NCI-H128 (cell line): Measurements from ENCODE around the gene KLF8.
"Not testable (repeated sequence)": the region's sequence is repeated elsewhere in the genome, so short reads cannot be mapped to it uniquely, and the experiment has no call there.

Source experiments
- DNase-seq: peaks from one replicate; lab custom pipeline; 2025; ENCODE audit not compliant: unreplicated experiment; lab: John Stamatoyannopoulos, UW

KLF8 gene

DNA sequence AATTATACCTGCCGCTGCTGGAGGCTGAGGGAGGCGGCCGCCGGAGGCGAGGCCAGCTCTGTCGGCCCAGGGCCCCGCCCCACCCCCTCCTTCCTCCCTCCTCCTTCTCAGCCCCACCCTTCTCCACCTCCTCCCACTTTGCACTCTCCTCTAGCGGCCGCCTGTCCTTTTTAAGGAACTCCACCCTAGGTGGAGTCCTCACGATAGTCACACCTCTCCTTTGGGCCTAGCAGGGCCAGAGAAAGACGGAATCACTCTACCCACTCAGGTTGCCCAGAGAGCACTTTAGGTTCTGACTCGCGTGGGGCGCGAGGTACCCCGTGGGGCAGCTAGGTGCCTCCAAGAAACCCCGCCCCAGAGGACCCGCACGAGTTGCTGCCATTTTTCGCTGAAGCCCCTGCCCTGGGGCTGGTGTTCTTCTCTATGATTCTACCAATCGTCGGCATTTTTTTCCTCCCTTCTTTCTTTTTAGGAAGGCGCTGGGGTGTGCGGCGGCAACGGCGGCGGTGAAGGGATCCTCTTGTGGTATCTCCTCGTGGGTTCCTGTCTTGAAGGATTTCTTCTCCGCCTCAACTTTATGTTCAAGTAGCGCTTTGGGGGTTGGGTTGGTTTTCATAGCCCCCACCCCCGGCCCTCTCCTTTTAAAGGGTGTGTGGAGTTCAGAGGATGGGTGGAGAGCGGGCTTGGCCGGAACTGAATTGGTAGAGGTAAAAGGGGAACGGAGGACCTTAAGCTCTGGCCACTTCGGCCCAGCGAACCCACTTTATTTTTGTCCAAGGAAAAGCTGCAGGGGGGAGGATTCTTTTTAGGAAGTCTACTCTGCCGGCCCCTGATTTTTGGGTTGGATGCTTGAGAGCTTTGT lies at the start of gene KLF8:
TSS of gene KLF8 (plus strand) at position 136 of the 862 bp plus-strand sequence. CDS start 979 bp downstream, outside the sequence.
- no peak for DNase-seq

- not testable (repeated sequence) for DNase-seq
Measured at GRCh38 chrX:56206945-56207344, 25.2 kb upstream of the KLF8 start.

DNA sequence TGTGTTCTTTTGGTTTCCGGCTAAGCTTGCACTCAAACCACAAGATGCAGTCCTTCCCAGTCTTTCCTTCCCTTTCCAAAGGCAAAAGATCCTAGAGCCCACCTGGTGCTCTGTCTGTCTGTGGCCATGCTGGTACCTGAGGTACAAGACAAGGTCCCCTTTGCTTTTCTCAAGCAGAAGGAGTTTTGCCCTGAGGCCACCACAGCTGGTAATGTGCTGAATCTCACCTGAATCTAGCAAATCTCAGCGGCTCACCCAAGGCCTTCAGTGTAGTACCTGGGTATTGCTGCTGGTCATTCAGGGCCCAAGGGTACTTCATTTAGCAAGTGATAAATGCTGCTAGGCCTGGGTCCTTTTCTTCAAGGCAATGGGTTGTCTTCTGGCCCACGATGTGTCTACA lies 20.5 kb upstream of the KLF8 start:
- no peak for DNase-seq

DNA sequence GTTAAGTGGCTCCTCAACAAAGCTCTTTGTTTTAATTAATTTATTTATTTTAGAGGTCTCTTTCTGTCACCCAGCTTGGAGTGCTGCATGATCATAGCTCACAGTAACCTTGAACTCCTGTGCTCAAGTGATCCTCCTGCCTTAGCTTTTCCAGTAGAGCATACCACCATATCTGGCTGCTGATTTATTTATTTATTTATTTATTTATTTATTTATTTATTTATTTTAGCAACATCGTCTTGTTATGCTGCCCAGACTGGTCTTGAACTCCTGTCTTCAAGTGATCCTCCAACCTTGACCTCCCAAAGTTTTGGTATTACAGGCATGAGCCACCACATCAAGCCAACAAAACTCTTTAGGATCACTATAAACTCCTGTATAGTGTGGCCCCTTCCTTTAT lies 15.8 kb upstream of the KLF8 start:
- no peak for DNase-seq

GRCh38 chrX:56219700-56220099 lies 12.5 kb upstream of the KLF8 start:
- no peak for DNase-seq

GRCh38 chrX:56221101-56221500 lies 11.1 kb upstream of the KLF8 start:
- no peak for DNase-seq

GRCh38 chrX:56222473-56223000 lies 9.6 kb upstream of the KLF8 start:
- DNase-seq = no peak

DNA sequence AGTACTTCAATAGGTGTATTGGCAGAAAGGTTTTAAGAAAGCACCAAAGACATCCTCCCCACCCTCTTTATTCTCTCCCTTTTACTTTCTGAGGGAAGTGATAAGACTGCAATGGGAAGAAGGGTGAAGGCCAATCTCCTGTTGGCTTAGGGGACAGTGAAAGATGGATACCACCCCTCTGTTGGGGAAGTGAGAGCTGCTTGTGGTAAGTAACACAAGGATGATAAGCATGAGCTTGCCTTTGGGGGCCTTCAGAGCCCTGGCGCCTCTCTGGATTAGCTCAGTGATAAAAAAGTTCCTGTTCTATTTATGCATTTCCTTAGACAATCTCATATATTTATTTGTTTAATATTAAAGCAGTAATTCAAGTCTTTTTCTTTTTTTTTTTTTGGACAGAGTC lies 5.2 kb upstream of the KLF8 start:
- no peak for DNase-seq

GRCh38 chrX:56228914-56229313 lies 3.2 kb upstream of the KLF8 start:
- no peak for DNase-seq

GRCh38 chrX:56231537-56232090 lies 542 bp upstream of the KLF8 start:
- no peak for DNase-seq

DNA sequence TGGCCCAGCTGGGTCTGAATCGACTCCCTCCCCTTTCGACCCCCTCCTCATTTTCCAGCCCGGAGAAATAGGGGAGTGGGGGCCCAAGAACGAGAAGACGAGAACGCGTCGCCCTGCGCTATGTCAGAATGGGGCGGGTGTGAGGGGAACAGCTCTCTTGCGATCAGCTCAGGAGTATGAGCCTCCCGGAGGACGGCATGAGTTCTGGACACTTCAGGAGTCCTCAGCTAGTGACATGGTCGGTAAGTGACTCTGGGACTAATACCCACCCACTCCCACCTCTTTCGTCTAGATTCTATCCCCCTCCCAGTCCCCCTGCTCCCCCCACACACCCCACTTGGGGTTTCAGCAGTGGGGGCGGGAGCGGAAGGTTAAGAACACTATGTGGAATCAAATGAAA lies 944 bp downstream of the KLF8 start:
- no peak for DNase-seq

- no peak for DNase-seq
Measured at GRCh38 chrX:56233682-56234081, 1.5 kb downstream of the KLF8 start.

GRCh38 chrX:56248492-56248891 lies 16.3 kb downstream of the KLF8 start:
- no peak for DNase-seq

DNA sequence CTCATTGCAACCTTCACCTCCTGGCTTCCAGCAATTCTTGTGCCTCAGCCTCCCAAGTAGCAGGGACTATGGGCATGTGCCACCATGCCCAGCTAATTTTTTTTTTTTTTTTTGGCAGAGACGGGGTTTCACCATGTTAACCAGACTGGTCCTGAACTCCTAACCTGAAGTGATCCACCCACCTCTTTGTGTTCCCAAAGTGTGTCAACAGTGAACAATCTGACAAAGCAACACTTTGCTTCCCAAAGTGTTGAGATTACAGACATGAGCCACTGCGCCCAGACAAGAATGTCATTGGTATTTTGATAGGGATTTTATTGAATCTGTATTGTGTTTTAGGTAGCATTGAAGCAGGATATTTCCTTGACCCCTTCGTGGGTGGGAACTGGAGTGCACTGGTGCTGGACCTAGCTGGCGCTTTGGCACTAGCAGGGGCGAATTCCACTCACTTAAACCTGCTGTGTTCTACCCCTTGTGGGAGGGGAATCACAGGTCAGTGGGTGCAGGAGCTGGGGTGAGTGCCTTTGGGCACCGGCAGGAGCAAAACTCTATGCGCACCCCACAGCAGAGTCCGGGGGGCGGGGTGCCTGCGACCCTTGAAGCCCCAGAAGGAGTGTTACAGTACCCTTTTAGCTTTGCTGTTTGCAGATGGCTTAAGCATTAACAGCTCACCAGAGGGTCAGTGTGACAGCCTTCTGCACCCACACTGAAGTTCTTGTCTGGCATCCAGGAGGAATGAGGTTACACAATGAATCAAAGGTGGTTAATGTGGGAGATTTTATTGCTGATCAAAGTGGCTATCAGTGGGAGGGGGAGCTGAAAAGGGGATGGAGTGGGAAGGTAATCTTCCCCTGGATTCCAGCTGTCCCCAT lies 21.9 kb downstream of the KLF8 start:
- DNase-seq = no peak

DNA sequence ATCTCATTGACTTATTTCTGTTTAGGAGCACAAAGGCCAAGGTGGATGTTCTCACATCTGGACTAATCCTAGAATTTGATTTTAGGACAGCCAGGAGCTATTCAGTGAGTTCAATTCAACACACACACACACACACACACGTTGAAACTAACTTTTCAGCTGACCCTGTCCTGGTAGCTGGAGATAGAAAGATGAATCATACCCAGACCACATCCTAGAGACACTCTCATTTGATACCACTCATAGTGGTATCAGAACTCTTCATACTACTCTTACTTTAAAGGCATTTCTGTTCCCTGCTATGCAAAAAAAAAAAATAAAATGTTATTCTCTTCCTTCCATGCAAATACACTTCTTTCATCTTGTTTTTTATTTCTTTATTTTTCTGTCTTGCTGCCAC lies 36.7 kb downstream of the KLF8 start:
- no peak for DNase-seq

DNA sequence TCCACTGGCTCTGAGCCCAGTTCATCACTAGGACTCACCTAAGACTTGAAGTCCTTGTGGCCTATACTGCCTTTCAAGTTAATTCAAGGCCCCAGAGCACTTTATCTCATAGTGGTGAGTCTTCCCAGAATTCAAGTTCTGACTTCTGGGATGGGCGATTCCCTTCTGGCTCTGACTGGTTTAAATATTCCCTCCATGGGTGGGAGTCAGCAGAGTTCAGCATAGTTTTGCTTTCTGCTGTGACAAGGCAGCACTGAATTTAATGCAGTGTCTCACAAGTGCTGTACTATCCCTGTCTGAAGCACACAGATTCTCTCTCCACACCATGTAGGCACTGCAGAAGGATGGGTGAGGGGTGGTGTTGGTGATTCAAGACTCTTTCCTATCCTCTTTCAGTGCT lies 46.5 kb downstream of the KLF8 start:
- no peak for DNase-seq

DNA sequence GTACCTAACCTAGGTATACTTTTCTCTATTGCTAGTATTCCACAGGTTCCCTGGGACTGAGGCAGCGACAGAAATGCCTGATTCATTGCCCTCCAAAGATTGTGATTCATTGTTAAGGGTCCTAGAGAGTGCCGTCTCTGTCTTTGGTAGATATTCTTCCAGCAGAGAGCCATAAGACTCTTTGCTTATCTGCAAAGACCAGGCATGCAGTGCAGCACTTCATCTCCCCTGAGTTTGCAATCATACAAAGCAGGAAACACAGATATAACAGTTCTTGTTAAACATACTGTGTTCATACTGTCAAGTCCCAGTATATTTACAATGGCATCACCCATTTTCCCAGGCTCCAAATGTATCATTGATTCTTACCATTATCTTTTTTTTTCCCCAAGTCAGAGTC lies 47.7 kb downstream of the KLF8 start:
- DNase-seq = no peak

GRCh38 chrX:56281789-56282188 lies 49.6 kb downstream of the KLF8 start:
- DNase-seq = no peak

GRCh38 chrX:56284269-56284668 lies 52.1 kb downstream of the KLF8 start:
- no peak for DNase-seq

DNA sequence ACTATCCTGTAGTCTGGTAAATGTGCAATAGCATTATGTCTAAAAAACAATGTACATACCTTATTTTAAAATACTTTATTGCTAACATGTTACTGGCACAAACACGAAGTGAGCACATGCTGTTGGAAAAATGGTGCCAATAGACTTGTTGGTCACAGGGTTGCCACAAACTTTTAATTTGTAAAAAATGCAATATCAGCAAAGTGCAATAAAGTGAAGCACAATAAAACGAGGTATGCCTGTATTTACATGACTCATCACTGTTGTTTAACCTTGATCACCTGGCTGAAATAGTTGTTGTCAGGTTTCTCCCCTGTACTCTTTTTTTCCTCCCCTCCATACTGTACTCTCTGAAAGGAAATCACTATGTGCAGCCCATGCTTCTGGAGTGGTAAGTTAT lies 56.5 kb downstream of the KLF8 start:
- no peak for DNase-seq

DNA sequence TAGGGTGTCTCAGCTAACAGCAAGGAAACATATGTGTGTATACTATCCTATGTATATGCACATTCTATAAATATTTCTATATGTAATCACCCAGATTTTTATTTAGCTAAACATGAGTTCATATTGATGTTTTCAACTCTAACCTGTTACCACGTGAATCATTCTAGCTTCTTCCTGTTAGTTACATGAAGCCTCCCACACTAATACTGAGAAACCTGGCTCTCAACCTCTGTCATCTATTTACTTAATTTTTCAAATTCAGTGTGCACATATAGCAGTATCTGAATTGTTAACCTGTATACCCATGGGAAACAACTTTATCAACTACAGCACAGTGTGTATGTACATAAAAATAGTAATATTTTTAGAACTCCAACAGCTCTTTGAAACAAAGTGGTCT lies 57.3 kb downstream of the KLF8 start:
- no peak for DNase-seq

GRCh38 chrX:56308726-56309125 lies 76.6 kb downstream of the KLF8 start:
- no peak for DNase-seq
